GM18867 (cell line): Measurements from ENCODE around the gene FHDC1.
"Not testable (repeated sequence)": the region's sequence is repeated elsewhere in the genome, so short reads cannot be mapped to it uniquely, and the experiment has no call there.

Experiments used
- ATAC-seq: cut with Tn5 transposase; IDR thresholded peaks from one replicate; pipeline ENCODE4 v1.9.1; 2021; ENCODE audit warnings: mild to moderate bottlenecking, moderate library complexity; ENCODE audit not compliant: unreplicated experiment

The FHDC1 gene

GRCh38 chr4:152935631-152936445 is at the start of gene FHDC1:
Gene FHDC1, plus strand, starts transcription at chr4:152936323. Its CDS starts 6,735 bp downstream, at chr4:152943058.
- ATAC-seq: peak; percentile 33

- ATAC-seq: no peak
These were observed 48.1 kb upstream of the FHDC1 start for GRCh38 chr4:152887981-152888380.

GRCh38 chr4:152892974-152893373 is 43.1 kb upstream of the FHDC1 start:
- ATAC-seq: no peak

GRCh38 chr4:152894673-152895072 is 41.5 kb upstream of the FHDC1 start:
- no peak for ATAC-seq

GRCh38 chr4:152896811-152897210 is 39.3 kb upstream of the FHDC1 start:
- ATAC-seq: no peak

- ATAC-seq: not testable (repeated sequence)
These were observed 38.0 kb upstream of the FHDC1 start for GRCh38 chr4:152898133-152898532.

- no peak for ATAC-seq
These were observed 37.5 kb upstream of the FHDC1 start for GRCh38 chr4:152898606-152899005.

GRCh38 chr4:152900395-152900794 is 35.7 kb upstream of the FHDC1 start:
- ATAC-seq: no peak

- ATAC-seq: no peak
These were observed 34.9 kb upstream of the FHDC1 start for GRCh38 chr4:152901205-152901604.

GRCh38 chr4:152903658-152904057 is 32.5 kb upstream of the FHDC1 start:
- ATAC-seq: no peak

GRCh38 chr4:152909901-152910300 is 26.2 kb upstream of the FHDC1 start:
- no peak for ATAC-seq

GRCh38 chr4:152910521-152910920 is 25.6 kb upstream of the FHDC1 start:
- no peak for ATAC-seq

- no peak for ATAC-seq
These were observed 18.4 kb upstream of the FHDC1 start for GRCh38 chr4:152917543-152918395.

- no peak for ATAC-seq
These were observed 16.3 kb upstream of the FHDC1 start for GRCh38 chr4:152919826-152920225.

- no peak for ATAC-seq
These were observed 15.4 kb upstream of the FHDC1 start for GRCh38 chr4:152920768-152921167.

- ATAC-seq: no peak
These were observed 14.8 kb upstream of the FHDC1 start for GRCh38 chr4:152921284-152921683.

GRCh38 chr4:152925851-152926250 is 10.3 kb upstream of the FHDC1 start:
- no peak for ATAC-seq

- no peak for ATAC-seq
These were observed 9.2 kb upstream of the FHDC1 start for GRCh38 chr4:152926959-152927358.

GRCh38 chr4:152927737-152928136 is 8.4 kb upstream of the FHDC1 start:
- ATAC-seq: peak; percentile 59

- no peak for ATAC-seq
These were observed 7.8 kb upstream of the FHDC1 start for GRCh38 chr4:152928286-152928685.

- no peak for ATAC-seq
These were observed 6.2 kb upstream of the FHDC1 start for GRCh38 chr4:152929888-152930287.

- no peak for ATAC-seq
These were observed 980 bp upstream of the FHDC1 start for GRCh38 chr4:152935143-152935542.
